Measurements from ENCODE around the gene EDIL3. TPM values are rescaled to one million over a fixed set of nuclear protein-coding genes. Genes with fewer than 3 reads are reported as not detected.

EDIL3 gene
- total and polyA plus RNA-seq, 10 of the 15 experiments (the other 5 are each of a cell fraction or from before 2014, with no cell fraction given), result 0.01 to 0.62 (median 0.20) TPM

- TF ChIP-seq, protein P1, sequence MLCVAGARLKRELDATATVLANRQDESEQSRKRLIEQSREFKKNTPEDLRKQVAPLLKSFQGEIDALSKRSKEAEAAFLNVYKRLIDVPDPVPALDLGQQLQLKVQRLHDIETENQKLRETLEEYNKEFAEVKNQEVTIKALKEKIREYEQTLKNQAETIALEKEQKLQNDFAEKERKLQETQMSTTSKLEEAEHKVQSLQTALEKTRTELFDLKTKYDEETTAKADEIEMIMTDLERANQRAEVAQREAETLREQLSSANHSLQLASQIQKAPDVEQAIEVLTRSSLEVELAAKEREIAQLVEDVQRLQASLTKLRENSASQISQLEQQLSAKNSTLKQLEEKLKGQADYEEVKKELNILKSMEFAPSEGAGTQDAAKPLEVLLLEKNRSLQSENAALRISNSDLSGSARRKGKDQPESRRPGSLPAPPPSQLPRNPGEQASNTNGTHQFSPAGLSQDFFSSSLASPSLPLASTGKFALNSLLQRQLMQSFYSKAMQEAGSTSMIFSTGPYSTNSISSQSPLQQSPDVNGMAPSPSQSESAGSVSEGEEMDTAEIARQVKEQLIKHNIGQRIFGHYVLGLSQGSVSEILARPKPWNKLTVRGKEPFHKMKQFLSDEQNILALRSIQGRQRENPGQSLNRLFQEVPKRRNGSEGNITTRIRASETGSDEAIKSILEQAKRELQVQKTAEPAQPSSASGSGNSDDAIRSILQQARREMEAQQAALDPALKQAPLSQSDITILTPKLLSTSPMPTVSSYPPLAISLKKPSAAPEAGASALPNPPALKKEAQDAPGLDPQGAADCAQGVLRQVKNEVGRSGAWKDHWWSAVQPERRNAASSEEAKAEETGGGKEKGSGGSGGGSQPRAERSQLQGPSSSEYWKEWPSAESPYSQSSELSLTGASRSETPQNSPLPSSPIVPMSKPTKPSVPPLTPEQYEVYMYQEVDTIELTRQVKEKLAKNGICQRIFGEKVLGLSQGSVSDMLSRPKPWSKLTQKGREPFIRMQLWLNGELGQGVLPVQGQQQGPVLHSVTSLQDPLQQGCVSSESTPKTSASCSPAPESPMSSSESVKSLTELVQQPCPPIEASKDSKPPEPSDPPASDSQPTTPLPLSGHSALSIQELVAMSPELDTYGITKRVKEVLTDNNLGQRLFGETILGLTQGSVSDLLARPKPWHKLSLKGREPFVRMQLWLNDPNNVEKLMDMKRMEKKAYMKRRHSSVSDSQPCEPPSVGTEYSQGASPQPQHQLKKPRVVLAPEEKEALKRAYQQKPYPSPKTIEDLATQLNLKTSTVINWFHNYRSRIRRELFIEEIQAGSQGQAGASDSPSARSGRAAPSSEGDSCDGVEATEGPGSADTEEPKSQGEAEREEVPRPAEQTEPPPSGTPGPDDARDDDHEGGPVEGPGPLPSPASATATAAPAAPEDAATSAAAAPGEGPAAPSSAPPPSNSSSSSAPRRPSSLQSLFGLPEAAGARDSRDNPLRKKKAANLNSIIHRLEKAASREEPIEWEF (IDR thresholded peaks at IDR 0.05; ENCODE audit: insufficient replicate concordance, low read depth, low read length), result no peak
- TF ChIP-seq GABPA (IDR thresholded peaks at IDR 0.05; ENCODE audit: low read depth), result no peak
- TF ChIP-seq SPI1 (IDR thresholded peaks at IDR 0.05; ENCODE audit: borderline replicate concordance, insufficient read depth, low read depth, low read length), result no peak
Measured at GRCh38 chr5:84430079-84430478, 45.4 kb upstream of the EDIL3 start (continued).

DNA sequence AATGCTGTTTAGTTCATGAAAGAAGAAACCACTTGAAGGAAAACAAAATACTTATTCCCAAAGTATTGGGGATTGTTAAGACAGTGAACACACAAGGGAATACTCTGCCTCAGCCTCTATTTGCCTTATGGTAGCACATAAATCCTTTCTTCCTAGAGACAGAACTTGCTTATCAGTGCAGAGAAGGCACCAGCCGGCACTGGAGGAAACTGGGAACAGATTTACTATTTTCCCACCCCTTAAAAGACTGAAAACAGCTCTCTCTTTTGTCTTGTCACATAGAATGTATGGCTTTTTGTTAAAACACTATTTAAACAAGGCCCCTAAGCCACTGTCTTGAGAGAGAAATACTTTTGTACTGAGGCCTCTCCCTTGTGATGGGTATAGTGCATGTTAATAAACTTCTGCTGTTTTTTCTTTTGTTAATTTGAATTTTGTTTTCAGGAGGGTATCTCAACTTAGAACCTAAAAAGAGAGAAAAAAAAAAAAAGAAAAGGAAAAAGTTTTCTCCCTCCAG, 40.7 kb upstream of the EDIL3 start:
- POLR2A ChIA-PET, result no interaction called here
- Histone ChIP-seq H3K79me2 (ENCODE audit: control insufficient read depth, insufficient read depth, low read length) (no peaks in the 10 kb centered on the region), H3K27ac (ENCODE audit: control insufficient read depth, insufficient read depth) (no peak overlapping the region), H3K4me2 (ENCODE audit: control insufficient read depth, insufficient read depth) (no peak overlapping the region), H3K9ac (ENCODE audit: control insufficient read depth, insufficient read depth, low read length) (no peak overlapping the region), H3K27me3 (replicated peaks in 1 of 2; ENCODE audit: control insufficient read depth in 2 of 2, insufficient read depth in 2 of 2, low read length in 1 of 2) (no peaks in the 10 kb centered on the region), H3K9me3 (replicated peaks; ENCODE audit: control insufficient read depth, insufficient read depth, low read length) (no peaks in the 10 kb centered on the region), H3K4me1 (ENCODE audit: control insufficient read depth, insufficient read depth, low read length) (no peaks in the 10 kb centered on the region), H3K4me3 (no peak overlapping the region), H2AFZ (ENCODE audit: control insufficient read depth, low read depth, low read length) (no peak overlapping the region), H4K20me1 (ENCODE audit: control insufficient read depth, insufficient read depth) (no peaks in the 10 kb centered on the region), H3K36me3 (ENCODE audit: control insufficient read depth in 2 of 2, insufficient read depth in 2 of 2, low read length in 1 of 2) (no peaks in the 10 kb centered on the region)
- no peak for ATAC-seq
- intact Hi-C loops (cut with micrococcal nuclease; ENCODE audit: unreplicated experiment) (no loop called here), in situ Hi-C loops (cut with MboI) (no loop called here)
- SMC1A ChIA-PET (ENCODE audit: uncharacterized antibody, unreplicated experiment), result no interaction called here
- no TSS peak for BruUV-seq (replicated peaks)
- TF ChIP-seq SREBF1 (IDR thresholded peaks at IDR 0.05; ENCODE audit: low read length) (no peak), MEF2B (IDR thresholded peaks at IDR 0.05; ENCODE audit: partially characterized antibody, poor library complexity, severe bottlenecking) (no peak), CEBPZ (IDR thresholded peaks at IDR 0.05; ENCODE audit: low read depth, low read length) (no peak), DPF2 (IDR thresholded peaks at IDR 0.05) (no peak), SREBF2 (IDR thresholded peaks at IDR 0.05; ENCODE audit: low read length) (no peak), PML (IDR thresholded peaks at IDR 0.05; ENCODE audit: low read length) (no peak)
- TF ChIP-seq, protein P2, sequence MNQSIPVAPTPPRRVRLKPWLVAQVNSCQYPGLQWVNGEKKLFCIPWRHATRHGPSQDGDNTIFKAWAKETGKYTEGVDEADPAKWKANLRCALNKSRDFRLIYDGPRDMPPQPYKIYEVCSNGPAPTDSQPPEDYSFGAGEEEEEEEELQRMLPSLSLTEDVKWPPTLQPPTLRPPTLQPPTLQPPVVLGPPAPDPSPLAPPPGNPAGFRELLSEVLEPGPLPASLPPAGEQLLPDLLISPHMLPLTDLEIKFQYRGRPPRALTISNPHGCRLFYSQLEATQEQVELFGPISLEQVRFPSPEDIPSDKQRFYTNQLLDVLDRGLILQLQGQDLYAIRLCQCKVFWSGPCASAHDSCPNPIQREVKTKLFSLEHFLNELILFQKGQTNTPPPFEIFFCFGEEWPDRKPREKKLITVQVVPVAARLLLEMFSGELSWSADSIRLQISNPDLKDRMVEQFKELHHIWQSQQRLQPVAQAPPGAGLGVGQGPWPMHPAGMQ (IDR thresholded peaks at IDR 0.05; ENCODE audit: borderline replicate concordance), result no peak
- TF ChIP-seq, protein P3, sequence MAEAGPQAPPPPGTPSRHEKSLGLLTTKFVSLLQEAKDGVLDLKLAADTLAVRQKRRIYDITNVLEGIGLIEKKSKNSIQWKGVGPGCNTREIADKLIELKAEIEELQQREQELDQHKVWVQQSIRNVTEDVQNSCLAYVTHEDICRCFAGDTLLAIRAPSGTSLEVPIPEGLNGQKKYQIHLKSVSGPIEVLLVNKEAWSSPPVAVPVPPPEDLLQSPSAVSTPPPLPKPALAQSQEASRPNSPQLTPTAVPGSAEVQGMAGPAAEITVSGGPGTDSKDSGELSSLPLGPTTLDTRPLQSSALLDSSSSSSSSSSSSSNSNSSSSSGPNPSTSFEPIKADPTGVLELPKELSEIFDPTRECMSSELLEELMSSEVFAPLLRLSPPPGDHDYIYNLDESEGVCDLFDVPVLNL (IDR thresholded peaks at IDR 0.05; ENCODE audit: low read depth, low read length), result no peak
- CTCF ChIA-PET, result no interaction called here
- FAIRE-seq, result no peak
- WGBS (ENCODE audit: insufficient coverage, insufficient replicate concordance, low lambda C conversion rate, missing lambda C conversion rate), result 5% methylated on average over 1 of the region's 1 CpG
- RAD21 ChIA-PET (ENCODE audit: unreplicated experiment), result no interaction called here
- DNase-seq (ENCODE audit: low read depth, low spot score), result no peak
